Nephron progenitor cell (in vitro differentiated cells): ENCODE data around the gene JAG2.

ENCODE experiments used
- DNase-seq: peaks from one replicate; pipeline ENCODE4 v3.0.0; 2021
- H3K27ac Mint-ChIP-seq: 2 replicates; pipeline ENCODE4 v1.8.0; 2021; ENCODE audit warnings: mild to moderate bottlenecking, moderate library complexity, mixed read lengths
- H3K27me3 Mint-ChIP-seq: 2 replicates; pipeline ENCODE4 v1.8.0; 2021; ENCODE audit warnings: mild to moderate bottlenecking, low read depth, mixed read lengths; ENCODE audit not compliant: poor library complexity
- H3K36me3 Mint-ChIP-seq: 2 replicates; pipeline ENCODE4 v1.8.0; 2021; ENCODE audit warnings: low read depth, mixed read lengths
- H3K4me1 Mint-ChIP-seq: 2 replicates; pipeline ENCODE4 v1.8.0; 2021; ENCODE audit warnings: mixed read lengths
- H3K4me3 Mint-ChIP-seq: 2 replicates; pipeline ENCODE4 v1.8.0; 2021; ENCODE audit warnings: mild to moderate bottlenecking, moderate library complexity, mixed read lengths
- H3K9me3 Mint-ChIP-seq: 2 replicates; pipeline ENCODE4 v1.8.0; 2021; ENCODE audit warnings: mild to moderate bottlenecking, moderate library complexity, mixed read lengths
- TF ChIP-seq, protein P1 (sequence below): fragments of 200-600 bp; sonication (generic); IDR thresholded peaks from 2 replicates; pipeline ENCODE4 v1.5.0; 2021; ENCODE audit warnings: antibody characterized with exemption

Gene JAG2

DNA sequence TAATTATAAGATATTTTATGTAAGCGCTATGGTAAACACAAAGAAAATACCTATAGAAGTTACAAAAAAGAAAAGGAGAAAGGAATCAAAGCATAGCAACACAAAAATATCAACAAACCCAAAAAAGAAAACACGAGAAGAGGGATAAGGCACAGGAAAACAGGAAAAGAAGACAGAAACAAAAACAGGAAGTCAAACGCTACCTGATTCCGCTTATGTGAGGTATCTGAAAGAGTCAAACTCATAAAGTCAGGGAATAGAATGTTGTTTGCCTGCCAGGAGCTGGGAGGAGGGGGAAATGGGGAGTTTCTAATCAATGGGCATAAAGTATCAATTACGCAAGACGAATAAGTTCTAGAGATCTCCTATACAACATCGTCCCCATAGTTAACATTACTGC is 63.4 kb downstream of the JAG2 start:
- Mint-ChIP-seq H3K27me3 (peaks cover 63% of the 10 kb centered on the region), H3K4me1 (no peaks in the 10 kb centered on the region), H3K27ac (no peak overlapping the region), H3K4me3 (no peak overlapping the region), H3K9me3 (peaks cover 62% of the 10 kb centered on the region), H3K36me3 (no peaks in the 10 kb centered on the region)
- TF ChIP-seq, protein P1, sequence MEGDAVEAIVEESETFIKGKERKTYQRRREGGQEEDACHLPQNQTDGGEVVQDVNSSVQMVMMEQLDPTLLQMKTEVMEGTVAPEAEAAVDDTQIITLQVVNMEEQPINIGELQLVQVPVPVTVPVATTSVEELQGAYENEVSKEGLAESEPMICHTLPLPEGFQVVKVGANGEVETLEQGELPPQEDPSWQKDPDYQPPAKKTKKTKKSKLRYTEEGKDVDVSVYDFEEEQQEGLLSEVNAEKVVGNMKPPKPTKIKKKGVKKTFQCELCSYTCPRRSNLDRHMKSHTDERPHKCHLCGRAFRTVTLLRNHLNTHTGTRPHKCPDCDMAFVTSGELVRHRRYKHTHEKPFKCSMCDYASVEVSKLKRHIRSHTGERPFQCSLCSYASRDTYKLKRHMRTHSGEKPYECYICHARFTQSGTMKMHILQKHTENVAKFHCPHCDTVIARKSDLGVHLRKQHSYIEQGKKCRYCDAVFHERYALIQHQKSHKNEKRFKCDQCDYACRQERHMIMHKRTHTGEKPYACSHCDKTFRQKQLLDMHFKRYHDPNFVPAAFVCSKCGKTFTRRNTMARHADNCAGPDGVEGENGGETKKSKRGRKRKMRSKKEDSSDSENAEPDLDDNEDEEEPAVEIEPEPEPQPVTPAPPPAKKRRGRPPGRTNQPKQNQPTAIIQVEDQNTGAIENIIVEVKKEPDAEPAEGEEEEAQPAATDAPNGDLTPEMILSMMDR: no peak
- DNase-seq: no peak

DNA sequence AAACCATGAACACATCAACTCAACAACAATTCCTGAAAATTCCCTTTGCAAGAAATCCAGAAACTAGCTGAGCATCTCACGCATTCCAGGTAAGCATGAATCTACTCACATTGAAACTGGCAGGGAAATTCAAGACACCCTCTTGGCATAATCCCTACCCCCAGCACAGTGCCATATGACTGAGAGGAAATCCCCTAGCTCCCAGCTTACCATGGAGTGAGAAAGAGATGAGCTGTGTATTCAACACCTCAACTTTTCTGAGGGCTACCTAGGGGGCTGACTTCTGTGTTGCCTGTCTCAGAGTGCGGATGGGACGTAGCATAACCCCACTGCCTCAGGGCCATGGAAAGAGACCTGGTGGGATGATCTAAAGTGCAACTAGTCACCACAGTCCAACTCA is 65.7 kb downstream of the JAG2 start:
- Mint-ChIP-seq H3K36me3 (peaks cover 9% of the 10 kb centered on the region), H3K27ac (no peak overlapping the region), H3K4me1 (no peaks in the 10 kb centered on the region), H3K27me3 (peaks cover 72% of the 10 kb centered on the region), H3K9me3 (peaks cover 73% of the 10 kb centered on the region), H3K4me3 (no peak overlapping the region)
- DNase-seq: no peak
- TF ChIP-seq, protein P1: no peak

DNA sequence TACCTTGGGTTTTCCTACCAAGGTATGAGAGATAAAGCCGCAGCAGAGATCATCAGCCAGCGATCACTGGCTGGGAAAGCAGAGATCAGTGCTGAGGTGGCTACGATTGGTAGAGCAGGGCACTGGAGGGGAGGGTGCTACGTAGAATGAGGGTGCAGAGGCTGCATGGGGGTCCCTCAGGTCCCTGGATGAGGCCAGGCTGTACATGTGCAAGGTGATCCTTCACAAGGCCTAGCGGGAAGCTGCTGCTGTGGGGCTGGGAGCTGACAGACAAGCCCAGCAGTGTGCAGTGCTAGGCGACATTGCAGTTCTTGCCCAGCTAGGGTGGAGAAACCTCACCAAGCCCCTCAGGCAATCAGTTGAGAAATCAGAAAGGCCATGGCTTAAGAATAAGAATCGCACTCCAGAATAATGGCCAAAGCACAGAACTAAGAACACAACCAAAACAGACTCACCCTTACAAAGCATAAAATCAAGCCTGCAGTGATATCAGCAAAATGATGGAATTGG is 66.2 kb downstream of the JAG2 start:
- H3K36me3 Mint-ChIP-seq: peaks cover 9% of the 10 kb centered on the region
- no peak for DNase-seq
- no peaks in the 10 kb centered on the region for H3K4me1 Mint-ChIP-seq
- no peak overlapping the region for H3K27ac Mint-ChIP-seq
- H3K4me3 Mint-ChIP-seq: no peak overlapping the region
- H3K27me3 Mint-ChIP-seq: peaks cover 71% of the 10 kb centered on the region
- TF ChIP-seq, protein P1: no peak
- H3K9me3 Mint-ChIP-seq: peaks cover 73% of the 10 kb centered on the region

DNA sequence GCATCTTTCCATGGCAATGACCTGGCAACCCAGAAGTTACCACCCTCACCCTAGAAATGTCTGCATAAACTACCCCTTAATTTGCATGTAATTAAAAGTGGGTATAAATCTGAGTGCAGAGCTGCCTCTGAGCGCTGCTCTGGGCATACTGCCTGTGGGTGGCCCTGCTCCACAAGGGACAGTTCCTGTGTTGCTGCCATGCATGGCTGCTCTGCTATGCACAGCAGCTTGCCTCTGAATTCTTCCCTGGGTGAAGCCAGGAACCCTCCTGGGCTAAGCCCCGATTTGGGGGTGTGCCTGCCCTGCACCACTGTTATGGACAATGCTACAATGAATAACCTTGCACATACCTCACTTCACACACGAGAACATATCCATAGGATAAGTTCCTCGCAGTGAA is 67.7 kb downstream of the JAG2 start:
- Mint-ChIP-seq H3K4me3 (no peak overlapping the region), H3K36me3 (peaks cover 10% of the 10 kb centered on the region), H3K9me3 (peaks cover 65% of the 10 kb centered on the region), H3K27ac (no peak overlapping the region), H3K27me3 (peaks cover 62% of the 10 kb centered on the region), H3K4me1 (peaks cover 6% of the 10 kb centered on the region)
- no peak for DNase-seq
- TF ChIP-seq, protein P1: no peak

DNA sequence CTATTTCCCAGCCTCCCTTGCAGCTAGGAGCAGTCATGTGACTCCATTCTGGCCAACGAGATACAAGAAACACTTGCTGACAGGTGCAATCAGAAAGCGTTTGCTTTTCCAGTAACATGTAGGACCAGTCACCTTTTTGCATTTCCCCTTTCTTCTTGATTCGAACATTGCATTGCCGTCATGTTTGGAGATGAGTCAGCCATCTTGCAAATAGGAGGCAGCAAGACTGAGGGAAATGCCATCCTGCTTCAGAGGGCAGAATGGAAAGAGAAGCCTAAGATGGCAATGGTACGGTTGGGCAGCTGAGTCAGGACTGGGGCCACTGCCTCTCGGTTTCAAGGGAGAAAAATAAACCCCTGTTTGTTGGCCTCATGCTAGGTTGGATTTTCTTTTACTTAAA is 68.8 kb downstream of the JAG2 start:
- Mint-ChIP-seq H3K4me1 (peaks cover 6% of the 10 kb centered on the region), H3K27me3 (peaks cover 53% of the 10 kb centered on the region), H3K4me3 (no peak overlapping the region), H3K9me3 (peaks cover 69% of the 10 kb centered on the region), H3K36me3 (peaks cover 14% of the 10 kb centered on the region), H3K27ac (no peak overlapping the region)
- no peak for DNase-seq
- TF ChIP-seq, protein P1: no peak

DNA sequence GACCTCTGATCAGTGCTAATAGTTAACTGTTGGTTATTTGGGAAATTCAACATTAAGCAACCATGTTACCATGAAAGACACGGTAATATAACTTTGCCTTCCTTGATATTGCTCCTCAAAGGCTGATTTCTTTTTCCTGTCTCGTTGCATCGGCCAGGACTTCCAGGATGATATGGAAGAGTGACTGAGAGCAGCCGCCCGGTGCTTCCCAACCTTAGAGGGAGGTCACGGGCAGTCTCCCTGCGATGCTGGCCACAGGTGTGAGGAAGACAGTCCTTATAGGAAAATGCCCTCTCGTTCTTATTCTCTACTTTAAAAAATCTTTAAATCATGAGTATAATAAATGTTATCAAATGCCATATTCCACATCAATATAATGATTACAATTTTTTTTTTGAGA is 70.3 kb downstream of the JAG2 start:
- H3K27ac Mint-ChIP-seq: no peak overlapping the region
- TF ChIP-seq, protein P1: no peak
- H3K9me3 Mint-ChIP-seq: peaks cover 56% of the 10 kb centered on the region
- H3K36me3 Mint-ChIP-seq: peaks cover 14% of the 10 kb centered on the region
- H3K4me3 Mint-ChIP-seq: no peak overlapping the region
- DNase-seq: no peak
- H3K27me3 Mint-ChIP-seq: peaks cover 44% of the 10 kb centered on the region
- peaks cover 12% of the 10 kb centered on the region for H3K4me1 Mint-ChIP-seq
